Measurements from ENCODE around the gene CADM3.

DNA sequence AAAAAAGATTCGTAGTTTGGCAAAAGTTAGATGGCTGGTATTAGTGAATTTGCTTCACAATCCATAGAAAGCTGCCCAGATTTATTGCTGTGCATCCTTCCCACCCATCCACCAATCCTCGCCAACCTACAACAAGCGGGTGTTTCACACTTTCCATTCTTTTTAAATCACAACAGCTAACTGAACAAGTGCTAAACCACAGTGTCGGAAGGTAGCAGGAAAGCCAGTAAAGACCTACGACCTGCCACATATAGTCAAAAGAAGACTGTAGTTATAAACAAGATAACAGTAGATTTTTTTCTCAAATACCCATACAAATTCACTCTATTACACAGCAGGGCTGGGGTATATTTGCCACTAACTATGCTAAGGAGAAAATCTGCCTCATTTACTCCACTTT lies 47.8 kb upstream of the CADM3 start:
- TF ChIP-seq, protein P1, sequence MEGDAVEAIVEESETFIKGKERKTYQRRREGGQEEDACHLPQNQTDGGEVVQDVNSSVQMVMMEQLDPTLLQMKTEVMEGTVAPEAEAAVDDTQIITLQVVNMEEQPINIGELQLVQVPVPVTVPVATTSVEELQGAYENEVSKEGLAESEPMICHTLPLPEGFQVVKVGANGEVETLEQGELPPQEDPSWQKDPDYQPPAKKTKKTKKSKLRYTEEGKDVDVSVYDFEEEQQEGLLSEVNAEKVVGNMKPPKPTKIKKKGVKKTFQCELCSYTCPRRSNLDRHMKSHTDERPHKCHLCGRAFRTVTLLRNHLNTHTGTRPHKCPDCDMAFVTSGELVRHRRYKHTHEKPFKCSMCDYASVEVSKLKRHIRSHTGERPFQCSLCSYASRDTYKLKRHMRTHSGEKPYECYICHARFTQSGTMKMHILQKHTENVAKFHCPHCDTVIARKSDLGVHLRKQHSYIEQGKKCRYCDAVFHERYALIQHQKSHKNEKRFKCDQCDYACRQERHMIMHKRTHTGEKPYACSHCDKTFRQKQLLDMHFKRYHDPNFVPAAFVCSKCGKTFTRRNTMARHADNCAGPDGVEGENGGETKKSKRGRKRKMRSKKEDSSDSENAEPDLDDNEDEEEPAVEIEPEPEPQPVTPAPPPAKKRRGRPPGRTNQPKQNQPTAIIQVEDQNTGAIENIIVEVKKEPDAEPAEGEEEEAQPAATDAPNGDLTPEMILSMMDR (IDR thresholded peaks at IDR 0.05; ENCODE audit: low read depth, low read length) = no peak
- no peak for TF ChIP-seq EZH2phosphoT487 (IDR thresholded peaks at IDR 0.05; ENCODE audit: low read depth)

All from OCI-LY3 (cell line).